HepG2 (cell line): Measurements from ENCODE around the gene TMEM139. TPM values are rescaled to one million over a fixed set of nuclear protein-coding genes. Genes with fewer than 3 reads are reported as not detected.

Source experiments
- HES4 ChIP-seq: sonication (generic); formaldehyde crosslinking; IDR thresholded peaks from 2 replicates; pipeline ENCODE4 v1.9.0; 2021; ENCODE audit warnings: mild to moderate bottlenecking, missing genetic modification reagents, borderline replicate concordance
- IKZF4 ChIP-seq: sonication (generic); formaldehyde crosslinking; IDR thresholded peaks from 2 replicates; pipeline ENCODE4 v1.5.1; 2020; ENCODE audit warnings: borderline replicate concordance, mild to moderate bottlenecking, low read depth, missing genetic modification reagents; ENCODE audit errors: not compliant biosample characterization
- ISX ChIP-seq: sonication (generic); formaldehyde crosslinking; conservative IDR thresholded peaks from 2 replicates; pipeline ENCODE4 v1.5.0; 2020; ENCODE audit warnings: missing genetic modification reagents
- PHF21A ChIP-seq: sonication (generic); formaldehyde crosslinking; IDR thresholded peaks from 2 replicates; pipeline ENCODE4 v1.5.0; 2020; ENCODE audit warnings: mild to moderate bottlenecking, missing genetic modification reagents
- TBX3 ChIP-seq: fragments of 450-650 bp; IDR thresholded peaks from 2 replicates; pipeline ENCODE4 v1.6.1; 2017; ENCODE audit warnings: antibody characterized with exemption, mild to moderate bottlenecking, inconsistent platforms, borderline replicate concordance
- ZMYM3 ChIP-seq: sonication (generic); formaldehyde crosslinking; IDR thresholded peaks from 2 replicates; pipeline ENCODE4 v1.5.1; 2020; ENCODE audit warnings: mild to moderate bottlenecking, missing genetic modification reagents
- polyA plus RNA-seq, 8 experiments: library from polyadenylated mRNA; depleted of rRNA in 3 of 8; stranded (reverse) in 7 of 8; unstranded in 1 of 8; fragments of >200 nt; fragmentation: Illumina TruSeq in 4 of 8; extraction: Trizol in 4 of 8; gene quantifications; 2 replicates each; pipeline versions ENCODE4 v1.2.1 to v1.2.3, GENCODE V29; 2011 to 2016; ENCODE audit warnings: low read depth in 4 of 8, missing spikeins in 1 of 8, mixed read lengths in 1 of 8; ENCODE audit not compliant: insufficient read depth in 1 of 8
- total RNA-seq, 5 experiments: library from RNA; depleted of rRNA; stranded (reverse); fragments of >200 nt; fragmentation: Illumina TruSeq; extraction: Trizol; gene quantifications; 2 replicates each; pipeline ENCODE4 v1.2.3, GENCODE V29; 2016; ENCODE audit warnings: low read depth in 1 of 5
- TF ChIP-seq, protein P1 (sequence below): sonication (generic); formaldehyde crosslinking; IDR thresholded peaks from 2 replicates; pipeline ENCODE4 v1.4.0; 2020; ENCODE audit warnings: missing genetic modification reagents, borderline replicate concordance
- TF ChIP-seq, protein P2 (sequence below): sonication (generic); formaldehyde crosslinking; IDR thresholded peaks from 2 replicates; pipeline ENCODE4; 2020; ENCODE audit warnings: missing genetic modification reagents, mild to moderate bottlenecking, borderline replicate concordance
- TF ChIP-seq, protein P3 (sequence below): sonication (generic); formaldehyde crosslinking; IDR thresholded peaks from 2 replicates; pipeline ENCODE4 v1.8.0; 2022; ENCODE audit warnings: missing genetic modification reagents, low read depth, mild to moderate bottlenecking, borderline replicate concordance
- TF ChIP-seq, protein P4 (sequence below): IDR thresholded peaks from 2 replicates; pipeline ENCODE4 v1.6.1; 2016; ENCODE audit warnings: control low read depth
- TF ChIP-seq, protein P5 (sequence below): sonication (generic); formaldehyde crosslinking; IDR thresholded peaks from 2 replicates; pipeline ENCODE4 v1.4.0; 2020; ENCODE audit warnings: mild to moderate bottlenecking, missing genetic modification reagents
- TF ChIP-seq, protein P6 (sequence below): IDR thresholded peaks from 2 replicates; pipeline ENCODE4 v1.4.0; 2020; ENCODE audit warnings: mild to moderate bottlenecking, missing genetic modification reagents

TMEM139 gene
- total and polyA plus RNA-seq, 2 of the 13 experiments (the other 11 are each of a cell fraction or from before 2014, with no cell fraction given) = 7.9 to 14.0 TPM

DNA sequence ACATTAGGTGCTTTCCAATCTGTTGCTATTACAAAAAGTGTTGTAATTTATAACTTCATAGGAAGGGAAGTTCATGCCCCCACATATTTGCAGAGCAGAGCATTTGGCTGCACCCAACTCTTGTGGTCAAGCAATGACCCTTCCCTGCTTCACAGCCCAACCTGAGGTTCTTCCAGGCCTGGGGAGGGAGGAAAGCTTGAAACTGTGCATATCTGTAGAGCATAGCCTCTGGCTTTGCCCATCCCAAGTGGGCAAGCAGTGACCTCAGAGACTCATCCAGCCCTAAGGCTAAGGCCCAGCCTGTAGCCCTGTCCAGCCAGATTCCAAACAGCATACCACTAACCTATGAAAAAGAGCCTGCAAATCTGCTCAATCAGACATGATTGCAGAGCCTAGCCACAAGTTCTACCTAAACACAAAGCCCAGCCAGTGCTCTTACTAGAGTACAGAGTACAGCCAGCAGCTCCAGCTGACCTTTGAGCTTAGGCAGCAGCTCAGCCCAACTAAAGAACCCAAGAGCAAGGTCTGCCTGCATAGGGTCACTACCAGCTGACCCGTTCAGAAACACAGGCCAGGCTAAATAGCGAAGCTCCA is 35.9 kb upstream of the TMEM139 start (continued):
- no peak for TF ChIP-seq HES4 (CRISPR knock-in tag)
- peak; percentile 65; the same call in 1 of the 2 replicates for TF ChIP-seq ZMYM3
- TF ChIP-seq, protein P1, sequence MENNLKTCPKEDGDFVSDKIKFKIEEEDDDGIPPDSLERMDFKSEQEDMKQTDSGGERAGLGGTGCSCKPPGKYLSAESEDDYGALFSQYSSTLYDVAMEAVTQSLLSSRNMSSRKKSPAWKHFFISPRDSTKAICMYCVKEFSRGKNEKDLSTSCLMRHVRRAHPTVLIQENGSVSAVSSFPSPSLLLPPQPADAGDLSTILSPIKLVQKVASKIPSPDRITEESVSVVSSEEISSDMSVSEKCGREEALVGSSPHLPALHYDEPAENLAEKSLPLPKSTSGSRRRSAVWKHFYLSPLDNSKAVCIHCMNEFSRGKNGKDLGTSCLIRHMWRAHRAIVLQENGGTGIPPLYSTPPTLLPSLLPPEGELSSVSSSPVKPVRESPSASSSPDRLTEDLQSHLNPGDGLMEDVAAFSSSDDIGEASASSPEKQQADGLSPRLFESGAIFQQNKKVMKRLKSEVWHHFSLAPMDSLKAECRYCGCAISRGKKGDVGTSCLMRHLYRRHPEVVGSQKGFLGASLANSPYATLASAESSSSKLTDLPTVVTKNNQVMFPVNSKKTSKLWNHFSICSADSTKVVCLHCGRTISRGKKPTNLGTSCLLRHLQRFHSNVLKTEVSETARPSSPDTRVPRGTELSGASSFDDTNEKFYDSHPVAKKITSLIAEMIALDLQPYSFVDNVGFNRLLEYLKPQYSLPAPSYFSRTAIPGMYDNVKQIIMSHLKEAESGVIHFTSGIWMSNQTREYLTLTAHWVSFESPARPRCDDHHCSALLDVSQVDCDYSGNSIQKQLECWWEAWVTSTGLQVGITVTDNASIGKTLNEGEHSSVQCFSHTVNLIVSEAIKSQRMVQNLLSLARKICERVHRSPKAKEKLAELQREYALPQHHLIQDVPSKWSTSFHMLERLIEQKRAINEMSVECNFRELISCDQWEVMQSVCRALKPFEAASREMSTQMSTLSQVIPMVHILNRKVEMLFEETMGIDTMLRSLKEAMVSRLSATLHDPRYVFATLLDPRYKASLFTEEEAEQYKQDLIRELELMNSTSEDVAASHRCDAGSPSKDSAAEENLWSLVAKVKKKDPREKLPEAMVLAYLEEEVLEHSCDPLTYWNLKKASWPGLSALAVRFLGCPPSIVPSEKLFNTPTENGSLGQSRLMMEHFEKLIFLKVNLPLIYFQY = peak; percentile 90; the same call in 1 of the 2 replicates
- TF ChIP-seq, protein P2, sequence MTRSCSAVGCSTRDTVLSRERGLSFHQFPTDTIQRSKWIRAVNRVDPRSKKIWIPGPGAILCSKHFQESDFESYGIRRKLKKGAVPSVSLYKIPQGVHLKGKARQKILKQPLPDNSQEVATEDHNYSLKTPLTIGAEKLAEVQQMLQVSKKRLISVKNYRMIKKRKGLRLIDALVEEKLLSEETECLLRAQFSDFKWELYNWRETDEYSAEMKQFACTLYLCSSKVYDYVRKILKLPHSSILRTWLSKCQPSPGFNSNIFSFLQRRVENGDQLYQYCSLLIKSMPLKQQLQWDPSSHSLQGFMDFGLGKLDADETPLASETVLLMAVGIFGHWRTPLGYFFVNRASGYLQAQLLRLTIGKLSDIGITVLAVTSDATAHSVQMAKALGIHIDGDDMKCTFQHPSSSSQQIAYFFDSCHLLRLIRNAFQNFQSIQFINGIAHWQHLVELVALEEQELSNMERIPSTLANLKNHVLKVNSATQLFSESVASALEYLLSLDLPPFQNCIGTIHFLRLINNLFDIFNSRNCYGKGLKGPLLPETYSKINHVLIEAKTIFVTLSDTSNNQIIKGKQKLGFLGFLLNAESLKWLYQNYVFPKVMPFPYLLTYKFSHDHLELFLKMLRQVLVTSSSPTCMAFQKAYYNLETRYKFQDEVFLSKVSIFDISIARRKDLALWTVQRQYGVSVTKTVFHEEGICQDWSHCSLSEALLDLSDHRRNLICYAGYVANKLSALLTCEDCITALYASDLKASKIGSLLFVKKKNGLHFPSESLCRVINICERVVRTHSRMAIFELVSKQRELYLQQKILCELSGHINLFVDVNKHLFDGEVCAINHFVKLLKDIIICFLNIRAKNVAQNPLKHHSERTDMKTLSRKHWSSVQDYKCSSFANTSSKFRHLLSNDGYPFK (CRISPR knock-in tag) = no peak
- no peak for TF ChIP-seq ISX (CRISPR knock-in tag)
- TF ChIP-seq, protein P3, sequence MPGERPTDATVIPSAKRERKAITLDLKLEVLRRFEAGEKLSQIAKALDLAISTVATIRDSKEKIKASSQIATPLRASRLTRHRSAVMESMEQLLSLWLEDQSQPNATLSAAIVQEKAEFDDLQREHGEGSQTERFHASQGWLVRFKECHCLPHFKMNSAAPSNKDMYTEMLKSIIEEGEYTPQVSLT (CRISPR knock-in tag) = no peak
- TF ChIP-seq TBX3 = no peak
- TF ChIP-seq, protein P4, sequence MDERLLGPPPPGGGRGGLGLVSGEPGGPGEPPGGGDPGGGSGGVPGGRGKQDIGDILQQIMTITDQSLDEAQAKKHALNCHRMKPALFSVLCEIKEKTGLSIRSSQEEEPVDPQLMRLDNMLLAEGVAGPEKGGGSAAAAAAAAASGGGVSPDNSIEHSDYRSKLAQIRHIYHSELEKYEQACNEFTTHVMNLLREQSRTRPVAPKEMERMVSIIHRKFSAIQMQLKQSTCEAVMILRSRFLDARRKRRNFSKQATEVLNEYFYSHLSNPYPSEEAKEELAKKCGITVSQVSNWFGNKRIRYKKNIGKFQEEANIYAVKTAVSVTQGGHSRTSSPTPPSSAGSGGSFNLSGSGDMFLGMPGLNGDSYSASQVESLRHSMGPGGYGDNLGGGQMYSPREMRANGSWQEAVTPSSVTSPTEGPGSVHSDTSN = no peak
- TF ChIP-seq, protein P5, sequence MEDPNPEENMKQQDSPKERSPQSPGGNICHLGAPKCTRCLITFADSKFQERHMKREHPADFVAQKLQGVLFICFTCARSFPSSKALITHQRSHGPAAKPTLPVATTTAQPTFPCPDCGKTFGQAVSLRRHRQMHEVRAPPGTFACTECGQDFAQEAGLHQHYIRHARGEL = no peak
- TF ChIP-seq IKZF4 (CRISPR knock-in tag) = no peak
- peak; percentile 53; the same call in 1 of the 2 replicates for TF ChIP-seq PHF21A (CRISPR knock-in tag)
- TF ChIP-seq, protein P6, sequence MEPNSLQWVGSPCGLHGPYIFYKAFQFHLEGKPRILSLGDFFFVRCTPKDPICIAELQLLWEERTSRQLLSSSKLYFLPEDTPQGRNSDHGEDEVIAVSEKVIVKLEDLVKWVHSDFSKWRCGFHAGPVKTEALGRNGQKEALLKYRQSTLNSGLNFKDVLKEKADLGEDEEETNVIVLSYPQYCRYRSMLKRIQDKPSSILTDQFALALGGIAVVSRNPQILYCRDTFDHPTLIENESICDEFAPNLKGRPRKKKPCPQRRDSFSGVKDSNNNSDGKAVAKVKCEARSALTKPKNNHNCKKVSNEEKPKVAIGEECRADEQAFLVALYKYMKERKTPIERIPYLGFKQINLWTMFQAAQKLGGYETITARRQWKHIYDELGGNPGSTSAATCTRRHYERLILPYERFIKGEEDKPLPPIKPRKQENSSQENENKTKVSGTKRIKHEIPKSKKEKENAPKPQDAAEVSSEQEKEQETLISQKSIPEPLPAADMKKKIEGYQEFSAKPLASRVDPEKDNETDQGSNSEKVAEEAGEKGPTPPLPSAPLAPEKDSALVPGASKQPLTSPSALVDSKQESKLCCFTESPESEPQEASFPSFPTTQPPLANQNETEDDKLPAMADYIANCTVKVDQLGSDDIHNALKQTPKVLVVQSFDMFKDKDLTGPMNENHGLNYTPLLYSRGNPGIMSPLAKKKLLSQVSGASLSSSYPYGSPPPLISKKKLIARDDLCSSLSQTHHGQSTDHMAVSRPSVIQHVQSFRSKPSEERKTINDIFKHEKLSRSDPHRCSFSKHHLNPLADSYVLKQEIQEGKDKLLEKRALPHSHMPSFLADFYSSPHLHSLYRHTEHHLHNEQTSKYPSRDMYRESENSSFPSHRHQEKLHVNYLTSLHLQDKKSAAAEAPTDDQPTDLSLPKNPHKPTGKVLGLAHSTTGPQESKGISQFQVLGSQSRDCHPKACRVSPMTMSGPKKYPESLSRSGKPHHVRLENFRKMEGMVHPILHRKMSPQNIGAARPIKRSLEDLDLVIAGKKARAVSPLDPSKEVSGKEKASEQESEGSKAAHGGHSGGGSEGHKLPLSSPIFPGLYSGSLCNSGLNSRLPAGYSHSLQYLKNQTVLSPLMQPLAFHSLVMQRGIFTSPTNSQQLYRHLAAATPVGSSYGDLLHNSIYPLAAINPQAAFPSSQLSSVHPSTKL (CRISPR knock-in tag) = peak; percentile 72
